ENCODE results near the gene EPOP. TPM values are rescaled to one million over a fixed set of nuclear protein-coding genes. Genes with fewer than 3 reads are reported as not detected.

EPOP gene
- total and polyA plus RNA-seq, 2 donors (not counting 3 experiments of a cell fraction or from before 2014, with no cell fraction given) = 0.43 to 2.9 TPM

DNA sequence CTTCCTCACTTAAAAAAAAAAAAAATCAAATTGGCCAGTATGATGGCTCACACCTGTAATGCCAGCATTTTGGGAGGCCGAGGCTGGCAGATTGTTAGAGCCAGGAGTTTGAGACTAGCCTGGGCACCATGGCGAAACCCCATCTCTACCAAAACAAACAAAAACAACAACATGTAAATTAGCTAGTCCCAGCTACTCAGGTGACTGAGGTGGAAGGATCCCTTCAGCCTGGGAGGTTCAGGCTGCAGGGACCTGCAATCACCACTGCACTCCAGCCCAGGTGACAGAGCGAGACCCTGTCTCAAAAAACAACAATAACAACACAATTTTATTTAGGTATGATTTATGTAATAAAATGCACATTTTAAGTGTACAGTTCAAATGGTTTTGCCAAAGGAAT lies 6.3 kb upstream of the EPOP start:
- no peak for FAIRE-seq
- CTCF ChIA-PET = interaction anchor here (1.2 to 7.9 kb wide), 2 partner anchors 21 to 55 kb away, joined by 4 to 138 read pairs; no protein-coding TSS in a partner anchor
- no TSS peak for BruUV-seq (replicated peaks)

More for the DNA sequence above, 6.3 kb upstream of the EPOP start:
- Histone ChIP-seq H3K27ac (ENCODE audit: insufficient read depth, low read depth, low read length) (no peak overlapping the region), H3K27me3 (ENCODE audit: control insufficient read depth in 2 of 2, insufficient read depth in 2 of 2, low read length in 2 of 2) (no peaks in the 10 kb centered on the region), H3K4me3 (replicated peaks in 1 of 3; ENCODE audit: insufficient read depth in 1 of 3, low read depth in 1 of 3, low read length in 3 of 3) (no peak overlapping the region), H3K79me2 (ENCODE audit: control insufficient read depth, insufficient read depth, low read length) (no peaks in the 10 kb centered on the region), H3K9ac (replicated peaks; ENCODE audit: extremely low read depth, insufficient read depth, low read length) (no peak overlapping the region), H4K20me1 (replicated peaks; ENCODE audit: control insufficient read depth, extremely low read depth, insufficient read depth, low read length) (no peaks in the 10 kb centered on the region), H3K36me3 (ENCODE audit: control insufficient read depth in 2 of 2, extremely low read depth in 1 of 2, insufficient read depth in 2 of 2, low read length in 2 of 2) (no peaks in the 10 kb centered on the region), H3K9me3 (replicated peaks; ENCODE audit: control insufficient read depth, insufficient read depth, low read length) (no peaks in the 10 kb centered on the region), H3K4me1 (ENCODE audit: control insufficient read depth, extremely low read depth, insufficient read depth, low read length) (peaks cover 5% of the 10 kb centered on the region), H2AFZ (ENCODE audit: low read depth, low read length) (no peak overlapping the region), H3K4me2 (ENCODE audit: insufficient read depth, low read length) (no peak overlapping the region), H3K9me1 (replicated peaks; ENCODE audit: control insufficient read depth, extremely low read depth, insufficient read depth, low read length) (no peaks in the 10 kb centered on the region)
- POLR2A ChIA-PET = no interaction called here
- TF ChIP-seq EZH2 (IDR thresholded peaks at IDR 0.05; ENCODE audit: borderline replicate concordance, low read depth, low read length, severe bottlenecking) (no peak), MYC (IDR thresholded peaks at IDR 0.05; ENCODE audit: low read depth, low read length) (no peak), GATA2 (IDR thresholded peaks at IDR 0.05; ENCODE audit: insufficient read depth, insufficient read length, low read depth, low read length) (no peak), POLR2AphosphoS5 (IDR thresholded peaks at IDR 0.05; ENCODE audit: insufficient read depth, low read depth, low read length) (no peak), FOS (IDR thresholded peaks at IDR 0.05; ENCODE audit: borderline replicate concordance, insufficient read depth, low read length) (no peak), POLR2A (IDR thresholded peaks at IDR 0.05; ENCODE audit: low read depth, low read length) (no peak), CTCF (IDR thresholded peaks at IDR 0.05; ENCODE audit: extremely low read depth in 1 of 2, insufficient read depth in 1 of 2, low read depth in 1 of 2, low read length in 2 of 2) (no peak), JUN (IDR thresholded peaks at IDR 0.05; ENCODE audit: borderline replicate concordance, insufficient read depth, insufficient read length, low read depth) (no peak), MAX (IDR thresholded peaks at IDR 0.05; ENCODE audit: insufficient read depth, insufficient read length) (no peak)
- intact Hi-C loops (cut with micrococcal nuclease) (no loop called here), dilution Hi-C loops (cut with MboI; ENCODE audit: extremely low pct_ligation_motif_present, low sequenced_read_pairs) (no loop called here)
- no peak for DNase-seq (ENCODE audit: low read depth, low spot score)

Data from endothelial cell of umbilical vein (primary cell).